NK-92 (cell line): ENCODE data around the gene SMYD3.

Experiments used
- DNase-seq: peaks from one replicate; lab custom pipeline; 2025; ENCODE audit not compliant: unreplicated experiment; lab: John Stamatoyannopoulos, UW

SMYD3 gene

DNA sequence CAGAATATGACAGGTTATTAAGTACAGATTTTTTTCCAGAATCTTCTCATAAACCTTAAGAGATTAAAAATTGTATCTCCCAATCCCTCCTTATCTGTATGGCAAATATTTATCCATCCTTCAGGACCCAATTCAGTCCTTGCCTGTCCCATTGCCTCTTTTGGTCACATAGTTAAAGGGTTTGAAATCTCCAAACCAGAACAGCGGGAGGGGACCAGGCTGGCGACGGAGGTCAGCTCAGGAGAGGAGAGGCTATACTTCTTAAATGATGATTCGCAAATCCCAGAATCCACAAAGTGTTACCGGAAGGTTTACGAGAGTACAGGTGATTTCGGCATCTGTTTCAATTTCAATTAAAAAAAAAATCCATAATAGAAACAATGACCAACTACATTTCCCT lies 572.7 kb downstream of the SMYD3 start:
- DNase-seq, result no peak

DNA sequence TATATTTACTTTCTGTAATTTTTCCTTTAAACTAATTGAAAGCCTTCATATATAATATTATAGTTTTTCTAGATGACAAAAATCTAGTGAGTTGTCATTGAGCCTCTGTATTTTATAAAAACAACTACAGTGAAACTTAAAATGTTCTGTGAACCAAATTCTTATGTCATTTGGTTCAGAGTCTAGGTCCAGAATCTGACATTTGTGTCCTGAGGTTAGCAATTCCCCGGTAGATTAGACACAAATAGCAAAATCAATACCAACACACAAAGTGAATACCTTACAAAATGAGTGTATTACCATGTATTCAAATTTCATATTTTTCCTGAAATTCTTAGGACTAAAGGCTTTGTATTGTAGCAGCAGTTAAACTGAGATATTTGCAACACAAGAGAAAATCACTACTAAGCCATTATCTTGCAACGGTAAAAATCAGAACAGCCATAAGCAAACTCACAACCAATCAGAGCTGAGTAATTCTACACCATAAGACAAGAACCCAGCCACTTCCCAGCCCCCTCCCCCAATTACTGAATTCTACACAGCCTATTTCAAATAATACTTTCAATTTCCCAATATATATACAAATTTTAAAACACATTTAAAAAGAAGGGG lies 573.5 kb downstream of the SMYD3 start:
- no peak for DNase-seq

DNA sequence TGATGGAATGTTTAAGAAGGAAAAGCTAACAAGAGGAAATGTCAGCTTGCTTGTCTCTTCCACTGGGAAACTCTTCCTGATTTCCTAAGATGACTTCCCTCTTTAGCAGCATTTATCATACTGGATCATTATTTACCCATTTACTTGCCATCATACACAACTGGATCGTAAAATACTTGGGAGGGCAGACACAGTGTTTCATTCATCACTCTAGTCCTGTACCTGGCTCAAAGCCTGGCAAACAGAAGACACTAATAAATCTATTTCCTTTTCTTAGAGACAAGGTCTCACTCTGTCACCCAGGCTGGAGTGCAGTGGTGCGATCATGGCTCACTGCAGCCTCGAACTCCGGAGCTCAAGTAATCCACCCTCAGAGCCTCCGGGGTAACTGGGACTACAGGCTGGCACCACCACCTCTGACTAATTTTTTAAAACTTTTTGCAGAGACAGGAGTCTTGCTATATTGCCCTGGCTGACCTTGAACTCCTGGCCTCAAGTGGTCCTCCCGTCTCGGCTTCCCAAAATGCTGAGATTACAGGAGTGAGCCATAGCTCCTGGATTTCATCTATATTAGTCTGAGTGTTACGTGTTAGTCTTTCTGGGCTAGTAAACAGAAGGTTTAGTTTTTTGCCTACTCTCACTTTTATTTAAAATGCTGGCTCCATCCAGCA lies 574.6 kb downstream of the SMYD3 start:
- no peak for DNase-seq

DNA sequence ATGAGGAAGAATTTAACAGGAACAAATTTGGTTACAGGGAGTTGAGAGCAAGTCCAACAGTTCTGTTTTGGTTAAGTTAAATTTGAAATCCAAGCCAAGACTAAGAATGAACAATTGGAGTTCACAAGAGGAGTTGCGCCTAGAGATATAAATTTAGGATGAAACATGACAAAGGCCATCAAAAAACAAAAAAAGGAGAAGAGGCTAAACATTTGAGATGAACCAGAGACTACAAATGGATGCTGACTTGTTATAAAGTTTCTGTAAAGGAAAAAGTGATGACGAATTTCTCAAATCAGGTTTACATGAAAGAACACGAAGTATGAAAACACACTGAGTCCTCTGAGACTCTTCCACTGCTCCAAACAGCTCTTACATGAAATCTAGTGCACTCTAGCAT lies 575.6 kb downstream of the SMYD3 start:
- DNase-seq, result no peak

DNA sequence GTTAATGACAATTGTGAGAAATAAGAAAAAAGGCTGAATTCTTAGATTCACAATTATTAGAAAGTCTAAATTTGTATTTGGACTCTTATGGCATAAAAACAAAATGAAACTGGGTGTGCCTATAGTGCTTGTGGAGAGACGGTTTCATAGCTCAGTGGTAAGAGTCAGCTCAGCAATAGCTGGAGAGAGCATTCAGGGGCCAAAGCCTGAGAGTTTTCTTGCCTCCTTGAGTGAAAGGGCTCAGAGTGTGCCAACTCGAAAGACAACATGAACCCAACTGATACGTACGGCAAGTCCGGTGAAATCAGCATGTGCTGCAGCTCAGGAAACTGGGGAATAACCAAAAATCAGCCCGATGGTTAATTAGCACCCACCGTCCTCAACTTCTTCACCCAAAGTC lies 577.9 kb downstream of the SMYD3 start:
- no peak for DNase-seq

DNA sequence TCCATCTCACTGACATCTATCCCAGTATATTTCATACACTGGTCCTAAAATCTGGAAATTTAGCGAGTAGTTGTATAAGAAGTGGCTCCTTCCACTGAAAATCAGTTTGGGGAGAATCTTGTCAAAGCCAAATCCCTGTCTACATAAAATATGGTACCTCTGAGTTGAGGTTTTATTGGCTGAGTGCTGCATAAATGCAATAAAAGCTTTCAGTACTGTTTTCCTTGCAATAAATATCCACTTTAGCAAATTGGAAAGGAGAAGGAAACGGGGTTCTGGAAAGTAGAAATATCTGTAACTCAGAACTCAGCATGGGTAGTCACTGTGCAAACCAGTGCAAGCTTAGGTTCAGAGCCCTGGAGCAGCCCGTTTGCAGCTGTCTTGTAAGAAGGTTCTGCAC lies 580.2 kb downstream of the SMYD3 start:
- no peak for DNase-seq

DNA sequence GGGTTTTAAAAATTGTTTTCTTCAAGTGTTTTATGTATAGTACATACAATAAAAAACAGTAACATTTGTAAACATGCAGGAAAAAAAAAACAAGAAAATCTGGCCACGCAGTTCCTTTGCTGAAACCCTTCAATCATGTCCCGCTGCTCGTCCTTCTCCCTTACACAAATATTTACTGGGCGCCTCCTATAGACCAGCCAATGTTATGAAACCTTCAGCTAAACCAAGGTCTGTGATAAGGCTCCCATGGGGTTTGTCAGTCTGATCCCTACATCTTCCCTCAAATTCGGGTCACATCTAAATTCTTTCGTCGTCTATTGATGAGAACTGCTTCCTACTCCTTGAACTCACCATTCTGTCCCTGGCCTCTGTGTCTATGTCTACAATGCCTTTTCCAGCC lies 583.9 kb downstream of the SMYD3 start:
- DNase-seq, result no peak

DNA sequence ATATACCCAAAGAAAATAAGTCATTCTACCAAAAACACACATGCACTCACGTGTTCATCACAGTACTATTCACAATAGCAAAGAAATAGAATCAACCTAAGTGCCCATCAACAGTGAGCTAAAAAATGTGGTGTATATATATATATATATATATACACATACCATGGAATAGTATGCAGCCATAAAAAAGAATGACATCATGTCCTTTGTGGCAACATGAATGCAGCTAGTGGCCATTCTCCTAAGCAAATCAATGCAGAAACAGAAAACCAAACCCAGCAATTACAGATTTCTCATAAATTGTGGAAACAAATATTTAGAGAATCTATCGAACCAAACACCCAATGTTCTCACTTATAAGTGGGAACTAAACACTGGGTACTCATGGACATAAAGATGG lies 585.7 kb downstream of the SMYD3 start:
- DNase-seq, result no peak

DNA sequence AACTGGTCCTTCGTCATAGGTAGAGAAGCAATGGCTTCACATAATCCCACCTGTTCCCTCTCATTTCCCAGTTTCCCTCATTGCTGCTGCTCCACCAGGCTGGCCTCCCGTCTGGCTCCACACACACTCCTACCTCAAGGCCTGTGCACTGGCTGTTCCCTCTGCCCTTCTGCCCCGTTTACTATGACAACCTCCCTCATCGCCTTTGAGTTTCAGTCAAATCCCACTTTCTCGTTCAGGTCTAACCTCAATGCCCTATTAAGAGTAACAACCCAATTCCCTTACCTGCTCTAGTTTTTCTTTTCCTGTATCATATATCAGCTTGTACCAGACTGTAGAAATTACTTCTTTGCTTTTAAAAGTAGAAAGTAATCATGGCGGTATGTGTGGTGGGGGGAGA lies 589.7 kb downstream of the SMYD3 start:
- DNase-seq, result no peak

DNA sequence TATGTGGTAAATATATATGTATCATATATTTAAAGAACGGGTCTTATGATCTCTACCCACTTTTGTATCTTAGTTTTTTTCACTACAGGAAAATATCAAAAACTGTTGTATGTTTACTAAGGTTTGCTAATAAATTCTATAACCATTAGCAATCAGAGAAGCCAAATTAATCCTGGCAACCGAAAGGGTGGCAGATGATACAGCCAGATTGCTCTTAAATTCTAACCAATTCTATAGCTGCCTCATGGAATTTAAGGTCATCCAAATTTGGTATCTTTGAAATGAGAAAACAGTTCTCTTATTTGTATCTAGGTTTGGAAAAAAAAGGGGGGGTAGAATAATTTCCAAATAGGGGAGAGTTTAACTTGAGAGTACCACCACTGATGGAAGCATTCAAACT lies 591.2 kb downstream of the SMYD3 start:
- no peak for DNase-seq

DNA sequence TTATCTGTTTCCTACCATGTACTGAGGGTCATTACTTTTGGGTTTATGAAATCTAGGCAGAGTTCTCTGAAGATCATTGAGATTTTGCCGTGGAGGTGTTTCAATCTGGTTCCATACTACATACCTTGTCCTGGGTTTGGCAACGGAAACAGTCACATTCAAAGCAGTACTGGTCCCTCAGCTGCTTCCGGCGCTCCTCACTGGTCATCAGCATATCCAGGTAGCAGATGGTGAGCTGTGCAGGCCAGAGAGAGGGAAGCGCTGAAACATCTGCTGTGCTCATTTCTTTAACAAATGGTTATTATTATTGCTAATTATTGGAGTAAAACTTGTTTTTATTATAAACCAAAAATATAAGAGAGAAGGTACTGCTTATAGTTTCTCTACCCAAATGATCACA lies 591.7 kb downstream of the SMYD3 start:
- no peak for DNase-seq

DNA sequence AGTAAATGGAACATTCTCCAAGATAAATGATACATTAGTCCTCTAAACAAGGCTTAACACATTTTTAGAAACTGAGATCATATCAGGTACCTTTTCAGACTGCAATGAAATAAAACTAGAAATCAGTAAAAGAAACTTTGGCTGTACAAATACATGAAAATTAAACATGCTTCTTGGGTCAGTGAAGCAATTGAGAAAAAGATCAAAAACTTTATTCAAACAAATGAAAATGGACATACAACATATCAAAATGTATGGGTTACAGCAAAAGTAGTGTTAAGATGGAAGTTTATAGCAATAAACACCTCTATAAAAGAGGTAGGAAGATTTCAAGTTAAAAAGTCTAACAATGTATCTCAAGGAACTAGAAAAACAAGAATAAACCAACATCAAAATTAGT lies 598.5 kb downstream of the SMYD3 start:
- no peak for DNase-seq

DNA sequence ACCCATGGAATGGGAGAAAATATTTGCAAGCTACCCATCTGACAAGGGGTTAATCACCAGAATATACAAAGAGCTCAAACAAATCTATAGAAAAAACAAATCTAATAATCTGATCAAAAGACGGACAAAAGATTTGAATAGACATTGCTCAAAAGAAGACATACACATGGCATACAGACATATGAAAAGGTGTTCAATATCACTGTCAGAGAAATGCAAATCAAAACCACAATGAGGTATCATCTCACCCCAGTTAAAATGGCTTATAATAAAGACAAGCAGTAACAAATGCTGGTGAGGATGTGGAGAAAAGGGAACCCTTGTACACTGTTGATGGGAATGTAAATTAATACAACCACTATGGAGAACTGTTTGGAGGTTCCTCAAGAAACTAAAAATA lies 600.9 kb downstream of the SMYD3 start:
- no peak for DNase-seq

DNA sequence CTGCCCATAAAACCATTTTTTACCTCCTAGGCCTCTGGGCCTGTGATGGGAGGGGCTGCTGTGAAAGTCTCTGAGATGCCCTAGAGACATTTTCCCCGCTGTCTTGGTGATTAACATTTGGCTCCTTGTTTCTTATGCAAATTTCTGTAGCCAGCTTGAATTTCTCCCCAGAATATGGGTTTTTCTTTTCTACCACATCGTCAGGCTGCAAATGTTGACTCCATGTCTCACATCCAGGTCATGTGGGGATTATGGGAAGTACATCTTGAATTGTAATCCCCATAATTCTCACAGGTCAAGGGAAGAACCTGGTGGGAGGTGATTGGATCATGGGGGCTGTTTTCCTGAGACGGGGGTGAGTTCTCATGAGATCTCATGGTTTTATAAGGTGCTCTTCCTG lies 603.2 kb downstream of the SMYD3 start:
- DNase-seq, result no peak

DNA sequence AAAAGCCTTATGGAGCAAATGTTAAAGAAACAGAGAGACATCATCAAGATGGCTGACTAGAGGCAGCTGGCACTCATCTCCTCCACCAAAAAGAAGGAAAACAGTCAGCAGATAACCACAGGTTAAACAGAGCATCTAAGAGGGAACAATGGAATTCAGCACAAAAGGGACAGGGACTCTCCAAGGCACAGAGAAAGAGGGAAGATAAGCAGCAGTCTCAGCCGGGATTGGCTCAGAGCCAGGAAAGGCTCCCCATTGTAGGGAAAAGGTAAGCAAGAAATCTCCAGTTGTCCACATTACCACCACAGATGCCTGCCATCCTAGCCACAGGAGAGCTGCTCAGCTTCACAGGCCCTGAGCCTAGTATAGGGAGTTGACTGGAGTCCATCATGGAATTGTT lies 605.5 kb downstream of the SMYD3 start:
- no peak for DNase-seq

DNA sequence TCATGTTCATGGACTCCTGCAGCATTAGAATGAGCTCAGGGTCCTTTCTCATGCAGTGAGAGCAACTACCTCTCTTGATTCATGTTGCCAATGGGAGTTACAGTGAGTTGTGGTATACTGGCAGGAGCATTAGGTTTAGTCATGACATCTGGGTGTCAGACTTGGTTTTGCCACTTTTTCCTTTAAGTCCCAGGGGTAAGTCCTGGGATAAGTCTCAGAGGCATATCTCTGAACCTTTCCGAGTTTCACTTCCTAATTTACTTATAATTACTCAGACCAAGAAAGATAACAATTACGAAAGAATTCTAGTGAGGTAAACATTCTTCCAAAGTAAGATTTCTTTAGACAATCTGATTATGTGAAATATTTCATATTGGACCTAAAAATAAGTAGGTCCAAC lies 606.0 kb downstream of the SMYD3 start:
- DNase-seq, result no peak

DNA sequence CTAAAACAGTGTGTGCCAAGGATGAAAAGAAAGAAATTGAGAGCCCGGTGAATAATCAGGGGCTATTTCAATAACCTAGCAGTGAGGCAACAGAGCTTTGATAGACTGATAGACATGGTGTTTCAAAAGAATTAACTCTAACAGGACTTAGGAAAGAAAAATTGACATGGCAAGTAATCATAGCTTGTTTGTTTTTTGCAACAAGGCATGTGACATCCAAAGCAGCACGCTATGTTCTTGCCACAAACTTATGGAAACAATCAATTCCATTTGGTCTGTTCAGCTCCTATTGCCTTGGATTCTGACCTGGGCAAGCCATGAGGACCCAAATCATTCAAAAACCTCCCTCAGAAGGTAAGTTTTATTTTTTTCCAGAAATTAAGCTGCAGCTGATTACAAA lies 608.5 kb downstream of the SMYD3 start:
- DNase-seq, result no peak

DNA sequence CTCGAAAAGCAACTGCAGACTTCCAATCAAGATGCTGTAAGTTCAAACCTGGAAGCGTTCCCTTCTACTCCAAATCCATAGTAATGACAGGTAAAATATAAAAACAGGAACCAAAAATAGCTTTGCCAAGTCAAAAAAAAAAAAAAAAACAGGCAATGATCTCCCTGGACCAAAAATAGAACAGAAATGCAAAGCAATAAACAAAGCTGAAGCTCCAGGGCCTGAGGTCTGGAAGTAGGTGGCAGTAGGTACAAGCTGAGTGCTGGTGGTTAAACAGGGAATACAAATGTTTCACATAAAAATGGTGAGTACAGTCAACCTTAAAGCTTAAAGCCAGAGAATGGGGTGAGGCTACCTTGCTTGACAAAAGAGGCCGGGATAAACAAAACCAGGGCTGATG lies 610.8 kb downstream of the SMYD3 start:
- no peak for DNase-seq

DNA sequence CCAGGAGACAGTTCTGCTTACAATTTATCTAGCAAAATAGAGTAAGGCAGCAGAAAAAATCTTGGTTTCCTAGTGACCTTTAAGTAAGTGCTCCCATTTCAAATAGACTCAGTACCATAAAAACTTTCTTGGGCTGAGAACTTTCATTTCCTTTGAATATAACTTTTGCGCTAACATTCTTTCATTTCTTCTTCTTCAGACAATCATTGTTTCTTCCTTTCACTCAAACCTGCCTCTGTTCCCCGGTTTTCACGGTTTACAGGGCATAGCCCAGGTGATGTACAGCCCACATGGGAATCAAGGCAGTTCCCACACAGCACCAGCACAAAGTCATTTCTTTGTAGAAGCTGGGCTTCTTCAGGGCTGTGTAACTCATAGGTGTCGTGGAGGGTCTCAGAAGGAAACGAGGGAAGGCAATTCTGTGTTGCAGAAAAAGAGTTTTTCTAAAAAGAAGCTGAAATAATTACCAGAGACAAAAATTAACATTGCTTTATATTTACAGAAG lies 611.6 kb downstream of the SMYD3 start:
- DNase-seq, result no peak

DNA sequence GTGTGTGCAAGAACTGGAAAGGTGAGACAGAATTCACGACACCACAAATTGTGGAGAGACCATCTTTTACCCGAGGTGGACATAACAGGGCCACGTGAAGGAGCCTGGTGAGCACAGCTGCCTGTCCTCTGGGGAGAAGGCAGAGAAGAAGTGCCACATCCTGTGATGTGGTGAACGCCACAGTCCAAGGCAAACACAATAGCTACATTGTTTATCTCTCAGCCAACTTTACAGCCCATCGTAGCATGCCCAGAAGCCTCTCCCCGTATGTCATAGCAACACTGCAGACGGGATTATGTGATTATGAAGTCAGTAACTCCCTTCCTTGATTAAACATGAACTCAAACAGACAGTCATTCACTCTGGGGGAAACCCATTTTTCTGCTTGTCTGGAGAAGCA lies 612.2 kb downstream of the SMYD3 start:
- DNase-seq, result no peak

DNA sequence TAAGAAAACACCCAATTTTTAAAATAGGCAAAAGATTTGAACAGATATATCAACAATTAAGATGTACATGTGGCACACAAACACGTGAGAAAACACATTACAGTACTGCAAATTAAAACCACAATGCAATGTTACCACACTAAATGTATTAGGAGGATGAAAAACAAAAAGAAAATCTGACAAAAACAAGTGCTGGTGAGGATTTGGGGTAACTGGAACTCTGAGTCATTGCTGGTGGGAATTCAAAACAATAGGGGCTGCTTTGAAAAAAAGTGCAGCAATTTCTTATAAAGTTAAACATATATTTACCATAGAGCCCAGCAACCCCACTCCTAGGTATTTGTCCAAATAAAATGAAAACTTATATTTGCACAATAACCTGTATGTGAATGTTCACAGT lies 614.1 kb downstream of the SMYD3 start:
- DNase-seq, result no peak

DNA sequence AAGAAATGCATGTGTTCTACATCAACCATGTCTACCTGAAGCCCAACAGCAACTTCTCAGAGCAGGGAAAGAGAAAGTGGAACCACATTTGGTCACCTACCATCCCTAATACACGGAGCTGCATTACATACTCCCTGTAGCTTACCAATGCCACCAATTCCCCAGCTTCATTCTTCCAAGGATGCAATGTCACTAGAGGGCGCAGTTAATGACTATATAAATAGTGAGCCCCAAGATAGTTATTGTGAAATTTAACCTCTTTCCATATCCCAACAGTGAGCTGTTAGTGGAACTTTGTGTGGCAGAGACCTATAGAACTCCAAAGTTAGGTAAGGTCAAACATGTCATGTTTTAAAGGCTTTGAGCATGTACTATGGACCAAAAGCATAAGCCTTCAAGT lies 618.3 kb downstream of the SMYD3 start:
- DNase-seq, result no peak

DNA sequence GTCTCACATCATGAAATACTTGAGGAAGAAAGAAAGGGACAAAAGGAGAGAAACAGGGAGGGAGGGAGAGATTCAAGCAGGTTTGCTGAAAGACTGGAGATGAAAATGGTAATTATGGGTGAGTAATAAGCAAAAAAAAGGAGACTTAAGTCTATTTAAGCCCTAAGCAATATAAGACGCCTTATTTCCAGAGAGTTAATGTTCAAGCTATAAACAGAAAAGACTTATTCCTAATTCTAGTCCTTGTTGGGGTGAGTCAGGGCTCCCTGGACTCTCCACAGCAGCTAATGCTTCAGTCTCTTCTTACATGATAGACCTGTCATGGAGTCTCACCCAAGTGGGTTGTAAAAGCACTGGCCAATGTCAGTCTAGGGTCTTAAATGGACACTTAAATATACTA lies 619.2 kb downstream of the SMYD3 start:
- DNase-seq, result no peak
